ENCODE data around the gene ZSWIM1.

Gene ZSWIM1

DNA sequence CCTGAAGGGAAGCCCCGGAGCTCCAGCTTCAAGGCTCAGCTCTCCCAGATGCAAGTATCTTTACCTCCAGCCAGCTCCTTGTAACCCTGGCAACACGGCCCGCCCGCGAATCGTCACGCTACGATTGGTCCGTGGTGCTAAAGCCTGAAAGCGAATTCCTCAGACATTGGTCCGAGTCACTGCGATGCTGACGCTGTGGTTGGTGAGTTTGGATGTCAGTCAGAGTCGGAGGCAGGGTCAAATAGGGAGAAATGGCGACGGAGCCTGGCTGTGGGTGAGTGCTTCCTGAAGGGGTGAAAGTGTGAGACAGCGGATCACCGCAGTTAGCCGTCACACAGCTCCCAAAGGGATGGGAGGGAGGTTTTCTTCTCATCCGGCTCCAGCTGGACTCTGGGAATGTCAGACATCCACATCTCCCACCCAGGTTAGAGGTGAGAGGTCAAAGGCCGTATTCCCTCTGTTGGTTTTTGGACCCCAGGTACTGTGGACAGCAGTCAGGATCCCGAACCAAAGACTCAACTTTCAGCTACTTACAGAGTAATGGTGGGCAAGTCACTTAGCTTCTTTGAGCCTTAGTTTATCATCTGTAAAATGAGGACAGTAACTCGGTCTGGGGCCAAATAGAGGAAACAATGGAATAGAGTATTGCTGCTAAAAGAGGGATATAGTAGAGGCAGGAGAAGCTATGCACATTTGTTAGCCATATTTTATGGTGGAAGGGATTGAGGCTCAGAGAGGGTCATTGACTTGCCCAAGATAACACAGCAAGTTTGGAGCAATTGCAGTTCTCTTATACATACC, at the start of gene ZSWIM1:
Gene ZSWIM1, plus strand, starts transcription at position 240 of the 801 bp plus-strand sequence. CDS start 1,366 bp downstream, outside the sequence.
- CTCF ChIA-PET, result no interaction called here
- POLR2A ChIA-PET, result interaction anchor here (0.6 to 3.2 kb wide), 22 partner anchors 9 to 518 kb away, joined by 3 to 30 read pairs (median 4); partner anchors contain the start of genes ACOT8, CTSA, DNTTIP1 and NEURL2
- TF ChIP-seq, protein P1, sequence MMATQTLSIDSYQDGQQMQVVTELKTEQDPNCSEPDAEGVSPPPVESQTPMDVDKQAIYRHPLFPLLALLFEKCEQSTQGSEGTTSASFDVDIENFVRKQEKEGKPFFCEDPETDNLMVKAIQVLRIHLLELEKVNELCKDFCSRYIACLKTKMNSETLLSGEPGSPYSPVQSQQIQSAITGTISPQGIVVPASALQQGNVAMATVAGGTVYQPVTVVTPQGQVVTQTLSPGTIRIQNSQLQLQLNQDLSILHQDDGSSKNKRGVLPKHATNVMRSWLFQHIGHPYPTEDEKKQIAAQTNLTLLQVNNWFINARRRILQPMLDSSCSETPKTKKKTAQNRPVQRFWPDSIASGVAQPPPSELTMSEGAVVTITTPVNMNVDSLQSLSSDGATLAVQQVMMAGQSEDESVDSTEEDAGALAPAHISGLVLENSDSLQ (IDR thresholded peaks at IDR 0.05), result peak; percentile 100
- TF ChIP-seq LEF1 (IDR thresholded peaks at IDR 0.05; ENCODE audit: borderline replicate concordance), result no peak
- DNase-seq (ENCODE audit: extremely low spot score), result peak; percentile 99

DNA sequence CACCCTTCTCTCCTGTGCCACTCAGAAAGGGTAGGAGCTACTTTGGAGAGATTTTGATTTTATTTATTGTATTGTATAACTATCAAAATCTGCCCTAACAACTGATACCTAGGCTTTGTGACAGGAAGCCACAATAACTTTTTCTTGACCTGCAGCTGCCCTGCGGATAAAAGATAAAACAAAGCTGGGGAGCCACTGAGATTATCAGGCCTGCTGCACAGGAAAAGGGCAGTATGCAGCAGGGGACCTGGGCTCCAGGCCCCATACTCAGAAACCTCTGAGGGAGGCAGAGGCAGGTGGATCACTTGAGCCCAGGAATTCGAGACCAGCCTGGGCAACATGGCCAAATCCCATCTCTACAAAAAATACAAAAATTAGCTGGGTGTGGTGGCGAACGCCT, 48.4 kb upstream of the ZSWIM1 start:
- POLR2A ChIA-PET, result interaction anchor here (0.8 to 2.2 kb wide), 6 partner anchors 9 to 138 kb away, joined by 4 to 10 read pairs (median 5); partner anchors contain the start of genes UBE2C and ZSWIM1
- no peak for TF ChIP-seq ELF4 (IDR thresholded peaks at IDR 0.05)
- TF ChIP-seq HDGF (IDR thresholded peaks at IDR 0.05; ENCODE audit: borderline replicate concordance), result no peak
- TF ChIP-seq FOXA1 (IDR thresholded peaks at IDR 0.05), result no peak
- TF ChIP-seq BHLHE40 (IDR thresholded peaks at IDR 0.05; ENCODE audit: borderline replicate concordance), result no peak
- TF ChIP-seq CTBP1 (IDR thresholded peaks at IDR 0.05; ENCODE audit: borderline replicate concordance), result no peak
- no peak for TF ChIP-seq TARDBP (IDR thresholded peaks at IDR 0.05)
- TF ChIP-seq FOXK2 (IDR thresholded peaks at IDR 0.05), result no peak
- no peak for TF ChIP-seq NFRKB (IDR thresholded peaks at IDR 0.05)
- no peak for TF ChIP-seq L3MBTL2 (conservative IDR thresholded peaks at IDR 0.05)
- TF ChIP-seq ZNF384 (IDR thresholded peaks at IDR 0.05), result no peak
- TF ChIP-seq FOXM1 (IDR thresholded peaks at IDR 0.05; ENCODE audit: borderline replicate concordance), result no peak
- TF ChIP-seq SUZ12 (IDR thresholded peaks at IDR 0.05), result no peak
- no peak for TF ChIP-seq LEF1 (IDR thresholded peaks at IDR 0.05; ENCODE audit: borderline replicate concordance)
- no peak for TF ChIP-seq SP1 (IDR thresholded peaks at IDR 0.05)
- CTCF ChIA-PET, result no interaction called here
- DNase-seq (ENCODE audit: extremely low spot score), result no peak

DNA sequence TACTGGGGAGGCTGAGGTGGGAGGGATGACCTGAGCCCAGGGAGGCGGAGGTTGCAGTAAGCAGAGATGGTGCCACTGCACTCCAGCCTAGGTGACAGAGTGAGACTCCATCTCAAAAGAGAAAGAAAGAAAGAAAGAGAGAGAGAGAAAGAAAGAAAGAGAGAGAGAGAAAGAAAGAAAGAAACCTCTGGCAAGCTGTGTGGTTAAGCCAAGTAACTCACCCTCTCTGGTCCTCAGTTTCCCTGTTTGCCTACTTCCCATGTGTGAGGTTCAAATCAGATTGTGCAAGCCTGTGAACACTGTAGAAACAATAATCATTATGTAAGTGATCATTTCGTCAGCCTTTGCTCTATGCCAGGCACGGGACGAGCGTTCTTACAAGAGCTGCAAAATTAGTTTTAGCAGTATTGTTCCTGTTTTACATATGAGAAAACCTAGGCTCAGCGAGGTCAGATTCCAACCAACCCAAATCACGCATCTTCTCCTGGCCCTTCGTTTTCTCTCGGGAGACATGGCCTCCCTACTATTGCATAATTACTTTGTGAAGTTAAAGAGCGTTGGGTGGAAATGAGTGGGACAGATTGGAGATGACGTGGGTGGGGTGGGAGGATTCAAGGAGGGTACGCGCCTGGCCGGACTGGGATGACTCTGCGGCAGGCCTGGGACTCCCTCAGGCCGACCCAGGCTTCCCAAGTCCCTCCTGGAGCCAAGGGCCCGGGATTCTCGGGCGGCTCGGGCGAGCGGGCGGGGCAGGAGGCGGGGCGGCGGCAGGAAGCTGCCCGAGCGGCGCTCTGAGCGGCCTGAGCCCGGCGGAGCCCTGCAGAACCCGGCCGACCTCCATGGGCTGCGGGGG, 47.8 kb upstream of the ZSWIM1 start, which contains the start of gene SNX21:
Gene SNX21, plus strand, starts transcription at position 770 of the 853 bp plus-strand sequence. CDS start 121 bp downstream, outside the sequence.
- POLR2A ChIA-PET, result interaction anchor here (0.6 to 2.2 kb wide), 17 partner anchors 8 to 137 kb away, joined by 3 to 10 read pairs (median 4); partner anchors contain the start of genes UBE2C and ZSWIM1
- TF ChIP-seq TARDBP (IDR thresholded peaks at IDR 0.05) (no peak), CTBP1 (IDR thresholded peaks at IDR 0.05; ENCODE audit: borderline replicate concordance) (no peak), SP1 (IDR thresholded peaks at IDR 0.05) (no peak), FOXM1 (IDR thresholded peaks at IDR 0.05; ENCODE audit: borderline replicate concordance) (no peak), ARNT (IDR thresholded peaks at IDR 0.05) (no peak), ZNF384 (IDR thresholded peaks at IDR 0.05) (no peak), HDGF (IDR thresholded peaks at IDR 0.05; ENCODE audit: borderline replicate concordance) (no peak)
- peak; percentile 74 for DNase-seq (ENCODE audit: extremely low spot score)
- CTCF ChIA-PET, result interaction anchor here (0.6 kb wide), 1 partner anchor 34 kb away, joined by 3 read pairs; no protein-coding TSS in a partner anchor

DNA sequence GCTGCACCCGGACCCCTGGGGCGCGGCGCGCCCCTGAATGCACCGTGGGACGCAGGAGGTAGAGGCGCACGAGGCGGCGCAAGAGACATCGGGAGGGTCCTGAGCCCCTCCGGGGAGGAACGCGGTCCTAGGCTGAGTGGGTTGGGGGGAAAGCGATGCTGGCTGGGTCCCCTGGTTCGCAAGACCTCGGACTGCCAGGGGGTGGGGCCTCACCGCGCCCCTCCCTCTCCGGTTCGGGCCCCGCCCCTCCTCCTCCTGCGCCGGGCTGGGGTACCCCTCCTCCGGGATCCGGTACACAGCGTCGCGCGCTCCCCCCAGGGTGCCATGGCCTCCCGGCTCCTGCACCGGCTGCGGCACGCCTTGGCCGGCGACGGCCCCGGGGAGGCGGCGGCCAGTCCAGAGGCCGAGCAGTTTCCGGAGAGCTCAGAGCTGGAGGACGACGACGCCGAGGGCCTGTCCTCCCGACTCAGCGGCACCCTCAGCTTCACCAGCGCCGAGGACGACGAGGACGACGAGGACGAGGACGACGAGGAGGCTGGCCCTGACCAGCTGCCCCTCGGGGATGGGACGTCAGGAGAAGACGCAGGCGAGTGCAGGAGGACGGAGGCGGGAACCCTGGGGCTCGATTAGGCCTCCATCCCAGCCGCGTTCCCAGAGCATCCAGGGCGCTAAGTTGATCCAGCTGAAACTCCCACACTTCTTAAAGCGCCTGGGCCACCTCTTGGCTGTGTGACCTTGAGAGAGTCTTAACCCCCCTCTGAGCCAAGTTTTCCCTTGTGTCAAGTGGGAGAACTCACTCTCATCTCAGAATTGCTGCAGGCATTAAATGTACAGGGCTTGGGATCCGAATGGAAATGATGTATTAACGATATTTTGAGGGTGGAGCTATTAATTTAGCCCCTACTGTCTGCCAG, 46.9 kb upstream of the ZSWIM1 start:
- peak; percentile 91 for TF ChIP-seq L3MBTL2 (conservative IDR thresholded peaks at IDR 0.05)
- TF ChIP-seq FOXK2 (IDR thresholded peaks at IDR 0.05), result no peak
- peak; percentile 73 for DNase-seq (ENCODE audit: extremely low spot score)
- ChIA-PET POLR2A (interaction anchor here (0.6 to 2.2 kb wide), 17 partner anchors 8 to 136 kb away, joined by 3 to 10 read pairs (median 4); partner anchors contain the start of genes UBE2C and ZSWIM1), CTCF (interaction anchor here (0.6 kb wide), 1 partner anchor 35 kb away, joined by 3 read pairs; no protein-coding TSS in a partner anchor)

DNA sequence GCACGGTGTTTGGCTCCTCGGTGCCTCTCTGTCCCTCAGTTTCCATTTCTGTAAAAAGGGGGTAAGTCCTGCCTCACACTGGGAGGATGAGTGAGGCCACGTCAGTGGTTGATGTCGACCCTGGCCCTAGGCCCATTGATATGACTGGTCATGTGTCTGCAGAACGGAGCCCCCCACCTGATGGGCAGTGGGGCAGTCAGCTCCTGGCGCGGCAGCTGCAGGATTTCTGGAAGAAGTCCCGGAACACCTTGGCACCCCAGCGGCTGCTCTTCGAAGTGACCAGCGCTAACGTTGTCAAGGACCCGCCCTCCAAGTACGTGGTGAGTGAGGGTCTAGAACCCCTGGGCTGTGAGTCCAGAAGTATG, 46.2 kb upstream of the ZSWIM1 start:
- CTCF ChIA-PET, result no interaction called here
- TF ChIP-seq, protein P1 (IDR thresholded peaks at IDR 0.05), result no peak
- no peak for TF ChIP-seq ELF4 (IDR thresholded peaks at IDR 0.05)
- TF ChIP-seq FOXA1 (IDR thresholded peaks at IDR 0.05), result no peak
- TF ChIP-seq NFRKB (IDR thresholded peaks at IDR 0.05), result no peak
- TF ChIP-seq FOXM1 (IDR thresholded peaks at IDR 0.05; ENCODE audit: borderline replicate concordance), result no peak
- TF ChIP-seq BHLHE40 (IDR thresholded peaks at IDR 0.05; ENCODE audit: borderline replicate concordance), result no peak
- no peak for TF ChIP-seq TARDBP (IDR thresholded peaks at IDR 0.05)
- no peak for TF ChIP-seq LEF1 (IDR thresholded peaks at IDR 0.05; ENCODE audit: borderline replicate concordance)
- TF ChIP-seq ARNT (IDR thresholded peaks at IDR 0.05), result no peak
- no peak for TF ChIP-seq CTBP1 (IDR thresholded peaks at IDR 0.05; ENCODE audit: borderline replicate concordance)
- no peak for TF ChIP-seq ZNF384 (IDR thresholded peaks at IDR 0.05)
- TF ChIP-seq L3MBTL2 (conservative IDR thresholded peaks at IDR 0.05), result no peak
- no peak for TF ChIP-seq SUZ12 (IDR thresholded peaks at IDR 0.05)

More for the DNA sequence above, 46.2 kb upstream of the ZSWIM1 start:
- DNase-seq (ENCODE audit: extremely low spot score), result no peak
- POLR2A ChIA-PET, result interaction anchor here (1.1 to 2.1 kb wide), 7 partner anchors 10 to 39 kb away, joined by 3 to 9 read pairs (median 3); no protein-coding TSS in a partner anchor
